Muscle of leg (tissue), 11 donors: ENCODE data around the gene PITPNC1. TPM values are rescaled to one million over a fixed set of nuclear protein-coding genes. Genes with fewer than 3 reads are reported as not detected.

Experiments
- DNase-seq: peaks from one replicate; pipeline ENCODE4 v3.0.0; 2013
- H3K27ac ChIP-seq: one replicate; pipeline ENCODE4 v1.5.1; 2013; ENCODE audit warnings: mild to moderate bottlenecking, low read length, control low read depth
- H3K27me3 ChIP-seq: one replicate; pipeline ENCODE4 v1.6.1; 2013; ENCODE audit warnings: low read length; ENCODE audit not compliant: control insufficient read depth, insufficient read depth
- H3K36me3 ChIP-seq: one replicate; pipeline ENCODE4 v1.6.1; 2013; ENCODE audit warnings: low read length; ENCODE audit not compliant: control insufficient read depth, insufficient read depth
- H3K4me1 ChIP-seq: one replicate; pipeline ENCODE4 v1.6.1; 2013; ENCODE audit warnings: low read length; ENCODE audit not compliant: control insufficient read depth, insufficient read depth
- H3K4me3 ChIP-seq: one replicate; pipeline ENCODE4 v1.5.1; 2013; ENCODE audit warnings: low read length, control low read depth
- H3K9me3 ChIP-seq: replicated peaks from 2 replicates; pipeline ENCODE4 v1.6.1; 2013; ENCODE audit warnings: low read depth, low read length; ENCODE audit not compliant: control insufficient read depth
- WGBS: methylation state at CpG from one replicate; pipeline ENCODE4 v1.1.5; 2013; ENCODE audit warnings: missing lambda C conversion rate; ENCODE audit not compliant: insufficient coverage; 5-methylcytosine and 5-hydroxymethylcytosine counted together
- polyA plus RNA-seq, 8 donors: library from polyadenylated mRNA; unstranded; fragments of 120-200 nt; gene quantifications; one replicate each; pipeline versions ENCODE4 v1.2.1 to v1.2.3, GENCODE V29; 2013; ENCODE audit warnings: inconsistent platforms in 1 of 8, low replicate concordance in 1 of 8; ENCODE audit not compliant: insufficient read length in 8 of 8, insufficient read depth in 1 of 8
- total RNA-seq: library from RNA; stranded (reverse); fragments of 120-200 nt; gene quantifications from one replicate; pipeline ENCODE4 v1.2.4, GENCODE V29; 2013

The PITPNC1 gene
- total and polyA plus RNA-seq, 9 donors: 8.6 to 11.9 (median 10.0) TPM

DNA sequence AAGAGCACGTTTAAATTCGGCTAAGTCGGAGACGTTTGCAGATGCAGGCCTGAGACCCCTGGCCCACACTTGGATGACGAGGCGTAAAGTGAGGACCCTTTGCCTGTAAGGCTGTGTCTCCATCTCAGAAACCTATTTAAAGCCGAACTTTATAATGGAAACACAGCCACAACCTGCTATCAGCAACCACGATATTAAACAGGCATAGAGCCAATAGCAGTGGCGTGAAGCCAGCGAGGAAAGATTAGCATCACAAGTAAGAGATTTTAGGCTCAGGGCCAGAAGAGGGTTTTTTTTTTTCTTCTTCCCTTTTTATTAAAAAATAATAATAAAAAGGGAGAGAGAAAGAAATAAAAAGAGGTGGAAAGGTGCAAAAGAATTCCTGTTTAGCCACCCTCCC is 229.4 kb downstream of the PITPNC1 start:
- Histone ChIP-seq H3K27ac (no peak overlapping the region), H3K4me3 (no peak overlapping the region), H3K36me3 (no peaks in the 10 kb centered on the region), H3K27me3 (no peaks in the 10 kb centered on the region), H3K4me1 (peaks cover 27% of the 10 kb centered on the region), H3K9me3 (no peaks in the 10 kb centered on the region)
- peak; percentile 44 for DNase-seq
- WGBS: 27% methylated on average over 4 of the region's 10 CpGs

- Histone ChIP-seq H3K27ac (no peak overlapping the region), H3K9me3 (no peaks in the 10 kb centered on the region), H3K4me1 (peaks cover 27% of the 10 kb centered on the region), H3K4me3 (no peak overlapping the region), H3K27me3 (no peaks in the 10 kb centered on the region), H3K36me3 (no peaks in the 10 kb centered on the region)
- WGBS: 64% methylated on average over 4 of the region's 10 CpGs
- peak; percentile 55 for DNase-seq
These were observed 230.0 kb downstream of the PITPNC1 start for GRCh38 chr17:67606896-67607604.

GRCh38 chr17:67610061-67610460 is 233.0 kb downstream of the PITPNC1 start:
- H3K4me1 ChIP-seq: peaks cover 21% of the 10 kb centered on the region
- H3K36me3 ChIP-seq: no peaks in the 10 kb centered on the region
- no peak overlapping the region for H3K4me3 ChIP-seq
- H3K9me3 ChIP-seq: no peaks in the 10 kb centered on the region
- no peaks in the 10 kb centered on the region for H3K27me3 ChIP-seq
- DNase-seq: no peak
- WGBS: 94% methylated on average over 4 of the region's 8 CpGs
- no peak overlapping the region for H3K27ac ChIP-seq

DNA sequence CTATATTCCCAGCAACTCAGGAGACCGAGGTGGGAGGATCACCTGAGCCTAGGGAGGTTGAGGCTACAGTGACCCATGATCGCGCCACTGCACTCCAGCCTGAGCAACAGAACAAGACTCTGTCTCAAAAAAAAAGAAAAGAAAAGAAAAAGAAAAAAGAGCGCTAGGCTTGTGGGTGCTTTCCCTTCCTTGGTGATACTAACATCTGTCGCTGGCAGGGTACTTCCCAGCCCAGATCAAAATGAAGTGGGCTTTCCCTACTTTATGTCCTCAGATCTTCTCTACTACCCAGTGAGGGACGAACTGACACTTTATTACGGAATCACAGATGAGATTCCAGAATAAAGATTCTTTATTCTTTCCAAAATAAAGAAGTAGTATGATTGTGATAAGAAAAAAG is 236.9 kb downstream of the PITPNC1 start:
- Histone ChIP-seq H3K9me3 (no peaks in the 10 kb centered on the region), H3K27me3 (no peaks in the 10 kb centered on the region), H3K4me1 (peaks cover 11% of the 10 kb centered on the region), H3K27ac (no peak overlapping the region), H3K36me3 (no peaks in the 10 kb centered on the region), H3K4me3 (no peak overlapping the region)
- DNase-seq: no peak
- 100% methylated on average over 1 of the region's 7 CpGs for WGBS

- H3K4me1 ChIP-seq: peaks cover 11% of the 10 kb centered on the region
- no peaks in the 10 kb centered on the region for H3K27me3 ChIP-seq
- no peak overlapping the region for H3K4me3 ChIP-seq
- no peak for DNase-seq
- WGBS: 37% methylated on average over 5 of the region's 13 CpGs
- H3K36me3 ChIP-seq: no peaks in the 10 kb centered on the region
- no peaks in the 10 kb centered on the region for H3K9me3 ChIP-seq
- no peak overlapping the region for H3K27ac ChIP-seq
These were observed 238.0 kb downstream of the PITPNC1 start for GRCh38 chr17:67615011-67615561.

- Histone ChIP-seq H3K4me1 (peaks cover 11% of the 10 kb centered on the region), H3K27me3 (no peaks in the 10 kb centered on the region), H3K4me3 (no peak overlapping the region), H3K9me3 (no peaks in the 10 kb centered on the region), H3K36me3 (no peaks in the 10 kb centered on the region), H3K27ac (no peak overlapping the region)
- 67% methylated on average over 6 of the region's 7 CpGs for WGBS
- DNase-seq: no peak
These were observed 238.7 kb downstream of the PITPNC1 start for GRCh38 chr17:67615736-67616135.

DNA sequence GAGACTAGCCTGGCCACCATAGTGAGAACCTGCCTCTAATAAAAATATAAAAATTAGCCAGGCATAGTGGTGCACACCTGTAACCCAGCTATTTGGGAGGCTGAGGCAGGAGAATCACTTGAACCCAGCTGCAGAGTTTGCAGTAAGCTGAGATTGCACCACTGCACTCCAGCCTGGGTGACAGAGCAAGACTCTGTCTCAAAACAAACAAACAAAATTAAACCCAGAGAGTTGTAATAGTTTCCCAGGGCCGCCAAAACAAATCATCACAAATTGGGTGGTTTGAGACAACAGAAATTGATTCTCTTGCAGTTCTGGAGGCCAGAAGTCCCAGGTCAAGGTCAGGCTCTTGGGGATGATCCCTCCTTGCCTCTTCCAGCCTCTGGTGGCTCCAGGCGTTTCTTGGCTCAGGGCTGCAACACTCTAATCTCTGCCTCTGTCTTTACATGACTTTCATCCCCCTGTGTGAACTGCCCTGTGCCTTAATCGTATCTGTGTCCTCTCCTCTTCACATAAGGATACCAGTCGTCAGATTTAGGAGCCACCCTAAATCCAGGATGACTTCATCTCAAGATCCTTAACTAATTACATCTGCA is 240.3 kb downstream of the PITPNC1 start:
- 80% methylated on average over 4 of the region's 4 CpGs for WGBS
- H3K36me3 ChIP-seq: no peaks in the 10 kb centered on the region
- no peak for DNase-seq

DNA sequence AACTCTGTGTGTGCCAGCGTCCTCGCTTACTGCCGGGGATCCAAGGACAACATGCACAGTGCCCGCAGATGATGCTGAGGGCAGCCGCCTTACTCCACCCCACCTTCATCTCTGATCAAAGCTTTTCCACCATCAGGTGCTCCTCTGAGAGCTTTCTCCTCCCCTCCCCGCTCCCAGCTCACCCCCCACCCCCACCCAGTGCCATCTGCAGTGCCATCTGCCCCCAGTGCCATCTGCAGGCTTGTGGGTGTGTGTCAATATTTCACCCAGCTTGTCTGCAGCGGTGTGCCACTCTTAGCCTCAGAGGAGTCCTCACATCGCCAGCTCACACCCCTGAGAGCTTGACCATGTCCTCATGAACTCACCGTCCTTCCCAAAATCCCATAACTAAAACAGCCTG is 242.5 kb downstream of the PITPNC1 start:
- Histone ChIP-seq H3K4me1 (peaks cover 11% of the 10 kb centered on the region), H3K27ac (no peak overlapping the region), H3K4me3 (no peak overlapping the region), H3K9me3 (no peaks in the 10 kb centered on the region), H3K36me3 (no peaks in the 10 kb centered on the region), H3K27me3 (no peaks in the 10 kb centered on the region)
- no peak for DNase-seq
- 98% methylated on average over 5 of the region's 9 CpGs for WGBS

More for the DNA sequence above, 240.3 kb downstream of the PITPNC1 start:
- no peaks in the 10 kb centered on the region for H3K27me3 ChIP-seq
- no peak overlapping the region for H3K27ac ChIP-seq
- peaks cover 11% of the 10 kb centered on the region for H3K4me1 ChIP-seq
- H3K9me3 ChIP-seq: no peaks in the 10 kb centered on the region
- H3K4me3 ChIP-seq: no peak overlapping the region

DNA sequence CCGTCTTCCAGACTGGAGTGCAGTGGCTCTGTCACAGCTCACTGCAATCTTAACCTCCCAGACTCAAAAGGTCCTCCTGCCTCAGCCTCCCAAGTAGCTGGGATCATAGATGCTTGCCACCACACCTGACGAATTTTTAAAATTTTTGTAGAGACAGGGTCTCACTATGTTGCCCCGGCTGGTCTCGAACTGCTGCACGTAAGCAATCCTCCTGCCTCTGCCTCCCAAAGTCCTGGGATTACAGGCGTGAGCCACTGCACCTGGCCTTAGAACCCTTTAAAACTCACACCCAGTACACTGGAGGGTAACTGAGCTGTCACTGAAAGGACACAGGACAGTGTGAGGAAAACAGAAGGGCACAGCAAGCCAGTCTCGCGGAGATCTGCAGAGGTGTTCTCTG is 243.0 kb downstream of the PITPNC1 start:
- Histone ChIP-seq H3K4me3 (no peak overlapping the region), H3K36me3 (no peaks in the 10 kb centered on the region), H3K27ac (no peak overlapping the region), H3K4me1 (peaks cover 6% of the 10 kb centered on the region), H3K9me3 (no peaks in the 10 kb centered on the region), H3K27me3 (no peaks in the 10 kb centered on the region)
- 100% methylated on average over 2 of the region's 8 CpGs for WGBS
- no peak for DNase-seq

DNA sequence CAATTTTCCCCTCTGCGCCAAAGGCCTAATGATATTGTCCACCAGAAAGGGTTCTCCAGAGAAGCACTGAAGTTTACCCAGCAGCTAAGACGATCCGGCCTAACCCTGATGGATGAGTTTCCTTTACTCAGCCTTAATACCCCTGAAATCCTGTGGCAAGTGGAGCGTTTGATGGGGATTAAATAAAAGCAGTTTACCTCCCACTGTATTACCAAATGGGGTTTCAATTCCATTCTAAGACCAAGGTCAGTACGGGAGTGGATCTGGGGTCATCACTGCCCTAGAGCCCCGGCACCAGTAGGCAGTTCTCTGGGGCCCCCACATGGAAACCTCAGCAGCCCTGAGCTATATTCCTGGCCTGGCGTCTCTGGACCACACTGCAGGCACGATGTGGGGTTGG is 243.6 kb downstream of the PITPNC1 start:
- Histone ChIP-seq H3K4me3 (no peak overlapping the region), H3K36me3 (no peaks in the 10 kb centered on the region), H3K4me1 (peaks cover 2% of the 10 kb centered on the region), H3K9me3 (no peaks in the 10 kb centered on the region), H3K27ac (no peak overlapping the region), H3K27me3 (no peaks in the 10 kb centered on the region)
- 72% methylated on average over 3 of the region's 8 CpGs for WGBS
- DNase-seq: no peak
